Mesendoderm (in vitro differentiated cells): ENCODE measurements around the gene P2RX4.
A peak's percentile ranks its signal among the peaks of the same experiment; 100 is the strongest.

Experiments used
- DNase-seq: peaks from one replicate; pipeline ENCODE4 v3.0.0; 2013
- H2AK5ac ChIP-seq: 2 replicates; pipeline ENCODE4 v1.6.1; 2013; ENCODE audit warnings: low read length, inconsistent platforms
- H2BK120ac ChIP-seq: 2 replicates; pipeline ENCODE4 v1.6.1; 2013; ENCODE audit warnings: low read depth, mild to moderate bottlenecking, low read length, moderate library complexity, mixed read lengths
- H2BK15ac ChIP-seq: replicated peaks from 2 replicates; pipeline ENCODE4 v1.6.1; 2013; ENCODE audit warnings: low read depth, mild to moderate bottlenecking, moderate library complexity
- H2BK5ac ChIP-seq: 2 replicates; pipeline ENCODE4 v1.6.1; 2013; ENCODE audit warnings: low read length, inconsistent platforms
- H3K18ac ChIP-seq: 2 replicates; pipeline ENCODE4 v1.6.1; 2013; ENCODE audit warnings: mild to moderate bottlenecking, low read length, mixed read lengths
- H3K23ac ChIP-seq: one replicate; pipeline ENCODE4 v1.6.1; 2013; ENCODE audit warnings: low read length
- H3K27ac ChIP-seq: 2 replicates; pipeline ENCODE4 v1.5.1; 2013; ENCODE audit warnings: low read depth, mild to moderate bottlenecking, inconsistent platforms, low read length, moderate library complexity
- H3K27me3 ChIP-seq: 2 replicates; pipeline ENCODE4 v1.6.1; 2013; ENCODE audit warnings: low read length, control low read depth, mild to moderate bottlenecking, inconsistent platforms; ENCODE audit not compliant: insufficient read depth, poor library complexity
- H3K36me3 ChIP-seq: 2 replicates; pipeline ENCODE4 v1.6.1; 2013; ENCODE audit warnings: low read length, inconsistent platforms; ENCODE audit not compliant: control insufficient read depth, insufficient read depth
- H3K4ac ChIP-seq: one replicate; pipeline ENCODE4 v1.6.1; 2013; ENCODE audit warnings: low read depth, mild to moderate bottlenecking, low read length, moderate library complexity
- H3K4me1 ChIP-seq: 2 replicates; pipeline ENCODE4 v1.6.1; 2013; ENCODE audit warnings: low read depth, low read length, inconsistent platforms; ENCODE audit not compliant: control insufficient read depth
- H3K4me2 ChIP-seq: 2 replicates; pipeline ENCODE4 v1.6.1; 2013; ENCODE audit warnings: low read length
- H3K4me3 ChIP-seq: 2 replicates; pipeline ENCODE4 v1.5.1; 2013; ENCODE audit warnings: mild to moderate bottlenecking, low read length
- H3K56ac ChIP-seq: one replicate; pipeline ENCODE4 v1.6.1; 2013; ENCODE audit warnings: low read length
- H3K79me1 ChIP-seq: 2 replicates; pipeline ENCODE4 v1.6.1; 2013; ENCODE audit warnings: low read length, inconsistent platforms
- H3K79me2 ChIP-seq: 2 replicates; pipeline ENCODE4 v1.6.1; 2013; ENCODE audit warnings: mild to moderate bottlenecking, low read length; ENCODE audit not compliant: control insufficient read depth, insufficient read depth
- H3K9ac ChIP-seq: 2 replicates; pipeline ENCODE4 v1.6.1; 2013; ENCODE audit warnings: low read length, inconsistent platforms
- H4K5ac ChIP-seq: one replicate; pipeline ENCODE4 v1.6.1; 2013; ENCODE audit warnings: low read length
- H4K8ac ChIP-seq: one replicate; pipeline ENCODE4 v1.6.1; 2013; ENCODE audit warnings: low read depth, mild to moderate bottlenecking, control low read depth, low read length, moderate library complexity
- WGBS: extraction: QIAGEN DNeasy Blood & Tissue Kit; methylation state at CpG from one replicate; pipeline ENCODE4 v1.1.7; 2013; ENCODE audit warnings: low lambda C conversion rate, missing lambda C conversion rate; ENCODE audit not compliant: insufficient coverage; ENCODE audit errors: extremely low coverage; 5-methylcytosine and 5-hydroxymethylcytosine counted together

The P2RX4 gene

DNA sequence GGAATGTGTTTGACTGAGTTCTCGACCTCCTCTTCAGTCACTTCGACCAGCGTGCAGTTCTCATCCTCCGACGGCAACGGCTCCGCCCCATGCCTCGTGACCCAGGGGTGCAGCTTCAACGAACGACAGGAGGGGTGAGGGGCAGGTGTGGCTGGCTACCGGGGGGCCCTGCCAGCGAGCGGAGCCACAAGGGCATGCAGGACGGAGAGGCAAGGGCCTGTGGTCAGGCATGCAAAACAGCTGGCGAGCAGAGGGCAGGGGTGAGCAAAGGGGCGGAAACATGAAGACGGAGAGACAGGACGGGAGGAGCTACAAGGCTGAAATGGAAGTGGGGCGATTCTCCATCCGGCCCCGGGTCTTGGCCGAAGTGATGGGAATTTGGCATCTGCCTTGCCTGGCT, 38.7 kb downstream of the P2RX4 start:
- no peak for DNase-seq
- H4K8ac ChIP-seq, result no peak overlapping the region
- no peak overlapping the region for H3K4me3 ChIP-seq
- H3K27me3 ChIP-seq, result no peaks in the 10 kb centered on the region
- no peak overlapping the region for H4K5ac ChIP-seq
- peaks cover 26% of the 10 kb centered on the region for H3K36me3 ChIP-seq
- no peak overlapping the region for H3K56ac ChIP-seq
- no peak overlapping the region for H2BK15ac ChIP-seq
- H3K27ac ChIP-seq, result no peak overlapping the region
- WGBS, result no CpG with 5 or more reads among the region's 22 CpGs
- H2BK5ac ChIP-seq, result no peak overlapping the region
- no peak overlapping the region for H3K4ac ChIP-seq
- no peak overlapping the region for H3K4me2 ChIP-seq
- no peak overlapping the region for H3K23ac ChIP-seq
- H2BK120ac ChIP-seq, result no peak overlapping the region
- H3K79me1 ChIP-seq, result peaks cover 2% of the 10 kb centered on the region
- H2AK5ac ChIP-seq, result no peak overlapping the region
- H3K4me1 ChIP-seq, result no peaks in the 10 kb centered on the region
- H3K9ac ChIP-seq, result no peak overlapping the region
- no peak overlapping the region for H3K18ac ChIP-seq
- no peaks in the 10 kb centered on the region for H3K79me2 ChIP-seq

DNA sequence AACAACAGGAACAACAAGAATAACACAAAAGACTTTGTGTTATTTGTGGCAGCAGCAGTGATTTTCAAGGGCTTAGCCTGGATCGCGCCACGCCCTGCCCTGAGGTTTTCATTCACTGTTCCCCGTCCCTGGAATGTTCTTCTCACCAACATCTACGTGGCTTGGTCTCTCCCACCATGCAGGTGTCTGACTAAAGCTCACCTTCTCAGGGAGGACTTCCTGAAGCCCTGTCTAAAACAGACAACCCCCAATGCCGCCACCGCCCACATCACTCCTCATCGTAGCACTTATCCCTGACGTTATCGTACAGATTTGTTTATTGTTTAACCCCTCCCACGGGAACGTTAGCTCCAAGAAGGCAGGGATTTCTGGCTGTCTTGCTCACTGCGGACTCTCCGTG, 40.4 kb downstream of the P2RX4 start:
- Histone ChIP-seq H3K4ac (no peak overlapping the region), H3K4me3 (no peak overlapping the region), H3K9ac (no peak overlapping the region), H4K5ac (no peak overlapping the region), H3K79me2 (no peaks in the 10 kb centered on the region), H2BK5ac (no peak overlapping the region), H3K4me2 (no peak overlapping the region), H3K23ac (no peak overlapping the region), H3K27ac (no peak overlapping the region), H3K56ac (no peak overlapping the region), H3K18ac (no peak overlapping the region), H3K79me1 (peaks cover 2% of the 10 kb centered on the region), H4K8ac (no peak overlapping the region), H2AK5ac (no peak overlapping the region), H2BK15ac (no peak overlapping the region), H3K36me3 (peaks cover 27% of the 10 kb centered on the region), H3K4me1 (no peaks in the 10 kb centered on the region), H2BK120ac (no peak overlapping the region), H3K27me3 (no peaks in the 10 kb centered on the region)
- DNase-seq, result no peak
- no CpG with 5 or more reads among the region's 14 CpGs for WGBS

DNA sequence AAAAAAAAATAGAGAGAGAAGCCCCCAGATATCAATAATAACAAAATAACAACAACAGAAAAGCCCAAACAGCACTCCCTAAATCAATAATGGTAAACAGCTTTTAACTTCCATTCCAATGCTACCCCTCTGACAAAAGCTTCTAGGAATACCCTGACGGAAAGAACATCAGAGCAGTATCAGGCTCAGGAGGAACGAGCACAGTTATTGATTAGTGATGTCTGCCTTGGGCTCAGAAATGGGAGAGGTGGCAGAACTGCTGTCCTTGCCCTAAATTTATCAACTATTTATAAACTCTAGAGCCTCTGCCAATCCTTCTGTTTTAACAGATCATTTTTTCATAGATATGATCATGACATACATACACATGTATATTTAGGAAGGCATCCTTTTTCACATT, 41.9 kb downstream of the P2RX4 start:
- H3K4me3 ChIP-seq, result no peak overlapping the region
- no peak overlapping the region for H3K18ac ChIP-seq
- no CpG with 5 or more reads among the region's 2 CpGs for WGBS
- H3K4me1 ChIP-seq, result no peaks in the 10 kb centered on the region
- no peaks in the 10 kb centered on the region for H3K27me3 ChIP-seq
- no peak overlapping the region for H3K9ac ChIP-seq
- H3K4me2 ChIP-seq, result no peak overlapping the region
- no peaks in the 10 kb centered on the region for H3K79me2 ChIP-seq
- no peak overlapping the region for H2BK120ac ChIP-seq
- no peak overlapping the region for H3K23ac ChIP-seq
- H3K56ac ChIP-seq, result no peak overlapping the region
- no peak overlapping the region for H4K8ac ChIP-seq
- no peak for DNase-seq
- H3K79me1 ChIP-seq, result peaks cover 2% of the 10 kb centered on the region
- H3K27ac ChIP-seq, result no peak overlapping the region
- no peak overlapping the region for H2BK15ac ChIP-seq
- H4K5ac ChIP-seq, result no peak overlapping the region
- H3K36me3 ChIP-seq, result peaks cover 28% of the 10 kb centered on the region
- no peak overlapping the region for H2BK5ac ChIP-seq
- no peak overlapping the region for H2AK5ac ChIP-seq
- no peak overlapping the region for H3K4ac ChIP-seq

DNA sequence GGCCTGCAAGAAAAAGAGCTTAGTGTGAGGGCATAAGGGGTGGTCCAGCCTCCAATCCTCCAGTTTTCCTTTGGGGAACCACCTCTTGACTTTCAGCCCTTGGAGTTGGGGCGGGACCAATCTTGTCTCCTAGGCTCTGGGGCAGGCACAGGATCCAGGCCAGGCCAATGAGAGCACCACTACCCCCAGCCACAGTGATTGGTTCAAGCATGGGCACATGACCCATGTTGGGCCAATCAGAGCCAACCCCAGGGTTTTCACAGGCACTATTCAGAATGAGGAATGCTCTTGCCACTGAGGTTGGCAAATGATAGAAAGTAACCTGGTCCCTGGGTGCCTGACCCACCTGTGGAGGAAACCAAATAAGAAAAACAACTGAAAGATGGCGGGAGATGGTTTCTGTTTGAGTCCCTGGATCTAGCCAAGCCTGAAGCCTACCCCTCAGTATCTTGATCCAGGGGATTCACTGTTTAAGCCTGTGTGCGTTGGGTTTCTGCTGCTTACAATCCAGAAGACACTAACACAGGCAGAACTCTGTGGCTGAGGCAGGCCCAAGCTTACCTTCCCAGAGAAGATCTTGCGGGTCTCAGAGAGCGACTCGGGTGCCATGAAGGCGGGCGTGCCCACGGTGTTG, 42.9 kb downstream of the P2RX4 start:
- H2AK5ac ChIP-seq, result no peak overlapping the region
- no peaks in the 10 kb centered on the region for H3K79me2 ChIP-seq
- no peak overlapping the region for H3K18ac ChIP-seq
- H3K27me3 ChIP-seq, result no peaks in the 10 kb centered on the region
- H3K27ac ChIP-seq, result no peak overlapping the region
- no peak overlapping the region for H3K56ac ChIP-seq
- H2BK120ac ChIP-seq, result no peak overlapping the region
- no peaks in the 10 kb centered on the region for H3K4me1 ChIP-seq
- DNase-seq, result peak; percentile 41
- no peak overlapping the region for H3K4me3 ChIP-seq
- H3K23ac ChIP-seq, result no peak overlapping the region
- H4K5ac ChIP-seq, result no peak overlapping the region
- no CpG with 5 or more reads among the region's 9 CpGs for WGBS
- H4K8ac ChIP-seq, result no peak overlapping the region
- H3K4me2 ChIP-seq, result no peak overlapping the region
- peaks cover 2% of the 10 kb centered on the region for H3K79me1 ChIP-seq
- no peak overlapping the region for H2BK5ac ChIP-seq
- H3K36me3 ChIP-seq, result peaks cover 28% of the 10 kb centered on the region
- no peak overlapping the region for H3K4ac ChIP-seq
- no peak overlapping the region for H3K9ac ChIP-seq
- H2BK15ac ChIP-seq, result no peak overlapping the region

DNA sequence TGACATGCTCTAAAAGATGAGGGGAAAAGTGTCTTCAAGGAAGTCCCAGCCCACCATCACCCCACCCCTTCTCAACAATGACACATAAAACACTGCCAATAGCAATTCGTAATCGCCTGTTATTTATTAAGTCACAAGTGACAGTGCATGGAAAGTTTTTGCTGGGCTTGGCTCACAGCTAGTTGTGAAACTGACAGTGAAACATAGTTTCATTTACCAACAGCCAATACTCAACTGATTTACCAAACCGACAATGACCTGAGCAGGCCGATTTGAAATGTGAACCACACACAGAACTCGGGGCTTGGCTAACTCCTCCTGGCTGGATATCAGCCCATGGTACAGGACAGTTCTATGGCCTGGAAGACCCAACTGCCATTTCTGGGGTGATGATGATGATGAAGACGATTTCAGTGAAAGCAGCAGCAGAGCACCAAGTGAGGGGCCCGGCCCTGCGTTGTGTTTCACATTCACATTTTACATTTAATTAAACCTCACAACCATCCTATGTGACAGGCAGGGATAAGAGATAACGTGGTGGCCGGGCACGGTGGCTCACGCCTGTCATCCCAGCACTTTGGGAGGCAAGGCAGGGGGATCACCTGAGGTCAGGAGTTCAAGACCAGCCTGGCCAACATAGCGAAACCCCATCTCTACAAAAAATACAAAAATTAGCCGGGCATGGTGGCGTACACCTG, 43.9 kb downstream of the P2RX4 start:
- Histone ChIP-seq H3K4ac (no peak overlapping the region), H3K4me2 (no peak overlapping the region), H3K18ac (no peak overlapping the region), H3K23ac (no peak overlapping the region), H3K27ac (no peak overlapping the region), H3K9ac (no peak overlapping the region), H2BK120ac (no peak overlapping the region), H2BK15ac (no peak overlapping the region), H4K5ac (no peak overlapping the region), H3K56ac (no peak overlapping the region), H2BK5ac (no peak overlapping the region), H3K79me1 (peaks cover 2% of the 10 kb centered on the region), H3K79me2 (no peaks in the 10 kb centered on the region), H3K4me3 (no peak overlapping the region), H3K36me3 (peaks cover 28% of the 10 kb centered on the region), H4K8ac (no peak overlapping the region), H2AK5ac (no peak overlapping the region), H3K4me1 (no peaks in the 10 kb centered on the region), H3K27me3 (no peaks in the 10 kb centered on the region)
- no peak for DNase-seq
- WGBS, result no CpG with 5 or more reads among the region's 15 CpGs

DNA sequence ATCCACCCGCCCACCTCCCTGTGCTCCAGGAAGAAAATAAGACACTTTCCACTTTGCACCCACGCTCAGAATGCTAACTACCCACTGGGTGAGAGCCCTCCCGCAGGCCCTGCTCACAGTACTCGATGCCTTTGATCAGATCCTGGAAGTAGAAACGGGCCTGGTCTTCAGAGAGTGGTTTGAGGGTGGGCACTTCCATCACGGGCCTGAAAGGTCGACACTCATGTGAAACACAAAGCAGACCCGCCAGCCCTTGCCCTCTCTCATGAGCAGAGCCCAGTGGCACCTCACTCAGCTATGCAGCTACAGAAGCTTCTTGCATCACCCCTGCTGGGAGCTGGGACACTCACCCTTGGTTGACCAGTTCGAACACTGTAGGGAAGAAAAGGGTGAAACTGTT, 45.5 kb downstream of the P2RX4 start:
- Histone ChIP-seq H3K18ac (no peak overlapping the region), H3K9ac (no peak overlapping the region), H3K4me3 (no peak overlapping the region), H2BK5ac (no peak overlapping the region), H4K5ac (no peak overlapping the region), H3K4me1 (no peaks in the 10 kb centered on the region), H3K23ac (no peak overlapping the region), H2BK120ac (no peak overlapping the region), H3K56ac (no peak overlapping the region), H3K79me1 (peaks cover 2% of the 10 kb centered on the region), H2AK5ac (no peak overlapping the region), H3K27me3 (no peaks in the 10 kb centered on the region), H3K79me2 (no peaks in the 10 kb centered on the region), H4K8ac (no peak overlapping the region), H2BK15ac (no peak overlapping the region), H3K4me2 (no peak overlapping the region), H3K36me3 (peaks cover 32% of the 10 kb centered on the region), H3K4ac (no peak overlapping the region), H3K27ac (no peak overlapping the region)
- no peak for DNase-seq
- WGBS, result no CpG with 5 or more reads among the region's 9 CpGs
